ENCODE measurements around the gene JUNB.

Gene JUNB

DNA sequence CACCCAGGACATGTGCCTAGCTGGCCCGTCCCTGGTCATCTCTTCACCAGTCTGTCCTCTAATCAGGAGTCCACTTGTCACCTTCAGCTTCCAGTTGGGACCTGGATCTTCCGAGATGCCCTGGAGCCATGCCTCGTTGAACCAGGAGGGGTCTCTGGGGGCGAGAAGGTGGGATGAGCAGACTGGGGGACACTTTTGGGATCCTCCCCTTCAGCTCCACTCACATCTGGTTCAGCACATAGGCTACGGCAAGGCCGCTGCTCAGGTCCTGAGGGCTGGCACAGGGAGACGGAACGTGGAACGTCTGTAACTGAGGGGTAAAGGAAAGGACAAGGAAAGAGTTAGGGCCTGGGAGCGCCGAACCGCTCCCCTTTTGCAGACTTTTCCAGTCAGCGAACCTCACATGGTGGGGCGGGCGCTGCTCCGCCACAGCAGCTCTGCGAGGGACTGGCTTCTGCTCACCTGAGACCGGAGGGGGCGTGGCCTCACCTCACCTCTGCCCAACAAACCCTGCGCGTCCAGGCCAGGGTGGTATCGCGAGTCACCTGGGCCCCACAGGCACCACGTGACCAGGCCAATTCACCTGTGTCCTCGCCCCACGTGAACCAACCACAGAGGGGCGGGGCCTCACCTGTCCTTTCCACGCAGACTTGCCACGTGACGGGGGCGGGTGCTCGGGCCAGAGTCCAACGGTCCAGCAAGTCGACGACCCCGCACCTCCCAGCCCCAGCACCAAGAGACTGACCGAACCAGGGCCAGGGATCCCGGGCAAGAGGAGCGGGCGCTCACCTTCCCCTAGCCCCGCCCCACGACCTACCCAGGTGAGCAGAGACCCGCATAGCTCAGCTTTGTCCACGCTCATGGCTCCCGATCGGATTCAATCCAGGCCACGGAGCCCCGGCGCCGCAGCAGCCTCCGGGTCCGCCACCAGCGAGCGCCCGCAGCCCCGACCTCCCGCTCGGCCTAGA, 16.4 kb upstream of the JUNB start, which contains the start of gene HOOK2:
Gene HOOK2, minus strand, starts transcription at position 965 of the 968 bp plus-strand sequence. Its CDS starts 103 bp downstream, at position 862.
- DNase-seq, result no peak

DNA sequence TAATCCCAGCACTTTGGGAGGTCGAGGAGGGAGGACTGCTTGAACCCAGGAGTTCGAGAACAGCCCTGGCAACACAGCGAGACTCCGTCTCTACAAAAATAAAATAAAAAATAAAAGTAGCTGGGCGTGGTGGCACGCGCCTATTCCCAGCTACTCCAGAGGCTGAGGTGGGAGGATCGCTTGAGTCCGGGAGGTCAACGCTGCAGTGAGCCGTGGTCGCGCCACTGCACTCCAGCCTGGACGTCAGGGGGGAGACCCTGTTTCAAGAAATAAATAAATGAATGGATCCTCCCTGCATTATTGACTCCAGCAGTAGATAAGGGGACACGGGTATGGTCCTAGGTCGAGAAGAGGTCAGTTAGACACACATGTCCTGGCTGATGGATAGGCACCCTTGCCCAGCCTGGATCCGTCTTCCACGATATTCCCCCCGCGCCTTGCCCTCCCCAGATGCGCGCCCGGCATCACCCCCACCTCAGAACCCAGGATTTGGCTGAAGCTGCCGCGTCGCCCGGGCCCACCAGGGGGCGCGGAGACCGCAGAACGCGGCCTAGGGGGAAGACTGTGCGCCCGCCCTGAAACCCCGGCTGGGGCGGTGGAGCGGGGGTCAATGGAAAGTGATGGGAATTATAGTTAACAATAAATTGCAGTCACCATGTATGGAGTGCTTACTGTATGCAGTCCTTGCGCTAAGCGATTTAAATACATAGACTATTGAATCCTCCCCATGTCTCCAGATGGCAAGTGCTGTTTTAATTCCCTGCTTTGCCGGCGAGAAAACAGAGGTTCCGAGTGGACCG, 13.9 kb upstream of the JUNB start:
- no peak for DNase-seq

GRCh38 chr19:12778017-12778904, 13.0 kb upstream of the JUNB start:
- no peak for DNase-seq

DNA sequence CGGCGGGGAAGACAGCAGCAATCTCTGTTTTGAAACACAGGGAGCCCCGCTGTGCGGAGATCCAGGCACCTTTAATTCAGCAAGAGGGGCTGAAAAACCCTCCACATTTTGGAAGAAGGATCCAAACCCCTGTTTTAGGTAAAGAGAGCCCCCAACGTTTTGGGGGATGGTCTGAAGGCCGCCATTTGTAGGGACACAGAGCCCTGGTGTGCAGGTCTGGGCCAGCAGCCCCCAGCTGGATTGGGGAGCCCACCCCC, 12.5 kb upstream of the JUNB start:
- no peak for DNase-seq

DNA sequence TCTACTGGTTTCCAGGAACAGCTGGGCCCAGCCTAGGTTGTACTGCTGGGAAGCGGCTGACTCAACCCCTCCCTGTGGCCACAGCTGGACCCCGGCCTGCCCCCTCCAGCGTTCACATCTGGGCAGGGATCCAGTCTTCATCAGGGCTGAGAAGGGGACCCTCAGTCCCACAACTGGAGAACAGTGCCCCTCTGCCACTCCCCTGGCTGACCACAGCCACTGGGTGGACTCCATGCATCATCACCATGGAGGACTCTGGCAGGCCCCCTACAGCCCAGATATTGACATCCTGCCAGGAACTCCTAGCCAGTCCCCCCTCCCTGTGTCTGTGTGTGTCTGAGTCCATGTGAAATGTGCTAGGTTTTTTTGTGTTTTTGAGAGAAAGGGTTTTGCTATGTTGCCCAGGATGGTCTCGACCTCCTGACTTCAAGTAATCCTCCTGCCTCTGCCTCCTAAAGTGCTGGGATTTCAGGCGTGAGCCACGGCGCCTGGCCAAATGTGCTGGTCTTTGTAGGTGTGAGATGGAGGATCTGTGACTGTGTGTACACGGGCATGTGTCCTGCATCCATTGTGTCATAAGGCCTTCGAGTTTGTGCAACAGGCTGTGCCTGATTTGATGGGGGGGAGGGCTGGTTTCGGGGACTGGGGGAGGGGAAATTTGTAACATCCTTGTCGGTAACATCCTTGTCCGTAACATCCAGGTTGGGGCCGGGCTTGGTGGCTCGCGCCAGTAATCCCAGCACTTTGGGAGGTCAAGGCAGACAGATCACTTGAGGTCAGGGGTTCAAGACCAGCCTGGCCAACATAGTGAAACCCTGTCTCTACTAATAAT, 11.9 kb upstream of the JUNB start:
- DNase-seq, result no peak

GRCh38 chr19:12782174-12782423, 9.2 kb upstream of the JUNB start:
- no peak for DNase-seq

DNA sequence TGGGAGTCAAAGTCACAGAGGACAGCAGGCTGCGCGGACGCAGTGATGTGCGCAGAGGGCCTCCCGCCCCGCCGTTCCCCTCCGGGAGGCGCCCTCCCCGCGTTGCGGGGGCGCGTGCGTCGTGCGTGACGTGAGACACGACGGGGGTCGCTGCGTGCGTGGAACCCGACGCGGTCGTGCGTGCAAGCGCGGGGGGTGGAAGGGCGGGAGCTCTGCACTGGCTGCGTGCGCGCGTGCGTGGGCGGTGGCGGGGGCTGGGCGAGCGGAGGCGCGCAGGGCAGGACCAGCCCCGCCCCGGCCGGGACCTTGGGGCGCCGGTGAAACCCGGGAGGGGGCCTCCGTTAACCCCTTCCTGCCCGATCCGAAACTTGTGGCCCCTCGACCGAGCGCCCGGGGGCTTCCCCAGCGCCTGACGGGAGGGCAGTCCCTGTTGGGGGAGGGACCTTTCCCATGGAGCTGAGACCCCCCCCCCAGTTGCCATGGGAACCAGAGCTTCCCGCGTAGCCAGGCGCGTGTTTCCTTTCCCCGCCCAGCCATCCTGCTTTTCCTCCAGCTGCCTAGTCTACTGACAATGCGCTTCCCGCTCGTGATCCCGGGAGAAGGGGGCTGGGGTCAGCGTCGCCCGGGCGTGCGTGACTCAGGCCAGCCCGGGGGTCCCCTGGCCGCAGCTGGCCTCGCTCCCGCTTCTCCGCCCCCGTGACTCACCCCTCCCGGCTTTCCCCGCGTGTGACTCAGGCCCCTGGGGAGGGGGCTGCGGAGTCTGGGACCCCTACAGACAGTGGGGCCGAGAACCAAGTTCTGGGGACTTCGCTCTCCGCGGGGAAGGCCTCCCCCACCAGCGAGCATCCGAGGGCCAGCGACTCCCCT, 8.6 kb upstream of the JUNB start:
- no peak for DNase-seq

- no peak for DNase-seq
These were observed 7.9 kb upstream of the JUNB start for GRCh38 chr19:12783291-12783848.

DNA sequence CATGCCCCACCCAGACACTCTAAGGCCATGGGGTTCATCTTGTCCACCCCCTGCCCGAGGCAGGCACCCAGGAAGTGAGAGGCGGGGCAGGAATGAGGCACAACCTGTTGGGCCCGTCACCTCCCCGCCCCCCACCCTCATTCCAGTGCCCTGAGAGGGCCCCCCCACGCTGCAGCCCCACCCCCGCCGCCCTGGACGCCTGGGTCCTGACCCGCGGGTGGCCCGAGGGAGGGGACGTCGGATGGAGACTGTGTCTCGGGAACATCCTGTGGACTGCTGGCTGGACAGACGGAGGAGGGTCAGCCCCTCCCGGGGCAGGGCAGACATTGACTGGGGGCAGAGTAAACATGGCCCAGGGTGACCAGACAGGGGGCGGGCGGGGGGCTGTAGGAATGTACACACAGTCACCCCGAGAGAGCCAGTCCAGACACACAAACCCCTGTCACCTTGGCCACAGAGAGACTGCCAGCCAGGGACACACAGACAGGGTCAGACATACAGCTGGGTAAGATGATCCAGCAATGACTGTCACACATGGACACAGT, 7.4 kb upstream of the JUNB start:
- no peak for DNase-seq

- DNase-seq, result no peak
These were observed 6.9 kb upstream of the JUNB start for GRCh38 chr19:12784394-12784870.

- DNase-seq, result no peak
These were observed 6.3 kb upstream of the JUNB start for GRCh38 chr19:12784871-12785430.

GRCh38 chr19:12785431-12786031, 5.8 kb upstream of the JUNB start:
- no peak for DNase-seq

DNA sequence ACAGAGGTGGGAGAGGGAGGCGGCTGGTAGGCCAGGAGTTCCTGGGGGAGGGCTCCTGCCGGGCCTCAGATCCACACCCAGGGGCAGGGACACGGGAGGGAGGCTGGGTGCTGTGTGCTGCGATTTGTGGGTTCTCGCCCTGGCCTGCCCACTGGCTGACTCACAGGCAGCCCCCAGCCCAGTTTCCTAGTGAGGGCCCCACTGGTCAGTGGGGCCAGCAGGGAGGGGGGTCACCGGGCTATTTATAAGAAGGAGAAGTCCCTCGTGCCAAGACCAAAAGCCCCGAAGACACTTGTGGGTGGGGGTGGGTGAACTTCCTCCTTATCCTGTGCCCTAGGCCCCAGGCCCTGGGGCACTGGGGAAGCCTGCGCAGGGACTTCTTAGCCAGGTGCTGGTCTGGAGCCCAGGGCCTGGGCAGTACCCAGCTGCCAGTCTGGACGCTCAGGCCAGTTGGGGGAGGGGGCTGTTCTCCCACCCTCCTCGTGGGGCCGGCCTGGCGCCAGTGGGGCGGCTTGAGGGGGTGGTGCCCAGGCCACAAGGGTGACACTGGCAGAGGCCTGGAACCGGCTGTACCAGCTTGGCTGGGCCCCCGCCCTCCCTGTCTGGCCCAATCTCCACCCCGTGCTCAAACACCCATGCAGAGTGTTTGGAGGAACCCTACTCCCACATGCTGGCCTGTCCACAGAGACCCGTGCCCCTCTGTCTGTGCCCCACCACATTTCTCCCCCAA, 5.0 kb upstream of the JUNB start:
- DNase-seq, result no peak

- DNase-seq, result no peak
These were observed 4.3 kb upstream of the JUNB start for GRCh38 chr19:12786952-12787351.

DNA sequence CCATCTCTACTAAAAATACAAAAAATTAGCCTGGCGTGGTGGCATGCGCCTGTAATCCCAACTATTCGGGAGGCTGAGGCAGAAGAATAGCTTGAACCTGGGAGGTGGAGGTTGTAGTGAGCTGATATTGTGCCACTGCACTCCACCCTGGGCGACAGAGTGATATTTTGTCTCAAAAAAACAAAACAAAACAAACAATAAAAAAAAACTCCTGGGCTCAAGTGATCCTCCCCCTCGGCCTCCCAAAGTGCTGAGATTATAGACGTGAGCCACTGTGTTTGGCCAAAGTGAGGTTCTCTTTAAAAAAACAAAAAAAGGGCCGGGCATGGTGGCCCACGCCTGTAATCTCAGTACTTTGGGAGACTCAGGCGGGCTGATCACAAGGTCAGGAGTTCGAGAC, 3.8 kb upstream of the JUNB start:
- no peak for DNase-seq

DNA sequence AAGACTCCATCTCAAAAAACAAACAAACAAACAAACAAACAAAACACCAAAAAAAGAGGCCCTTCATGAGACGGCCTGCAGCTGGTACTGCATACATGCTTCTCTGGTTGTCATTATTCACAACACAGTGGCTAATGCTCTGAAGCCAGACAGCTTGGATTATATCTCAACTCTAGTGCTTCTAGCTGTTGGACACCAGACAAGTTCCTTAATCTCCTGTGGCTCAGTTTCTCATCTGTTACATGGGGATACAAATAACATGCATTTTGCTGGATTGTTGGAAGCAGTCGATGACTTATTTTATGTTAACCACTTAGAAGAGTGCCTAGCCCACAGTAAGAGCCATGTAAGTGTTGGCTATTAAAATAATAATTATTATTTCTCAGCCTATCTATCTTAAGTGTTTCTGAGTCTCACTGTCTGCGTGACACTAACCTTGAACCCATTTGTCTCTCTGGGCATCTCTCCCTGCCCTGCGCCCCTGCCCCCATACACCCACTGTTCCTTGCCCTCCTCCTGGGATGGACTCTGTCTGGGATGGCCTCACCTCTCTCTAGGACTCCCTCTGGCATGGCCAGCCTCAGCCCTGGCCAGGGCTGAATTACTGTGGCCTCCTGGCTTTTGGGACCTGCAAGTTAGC, 3.1 kb upstream of the JUNB start:
- DNase-seq, result no peak

DNA sequence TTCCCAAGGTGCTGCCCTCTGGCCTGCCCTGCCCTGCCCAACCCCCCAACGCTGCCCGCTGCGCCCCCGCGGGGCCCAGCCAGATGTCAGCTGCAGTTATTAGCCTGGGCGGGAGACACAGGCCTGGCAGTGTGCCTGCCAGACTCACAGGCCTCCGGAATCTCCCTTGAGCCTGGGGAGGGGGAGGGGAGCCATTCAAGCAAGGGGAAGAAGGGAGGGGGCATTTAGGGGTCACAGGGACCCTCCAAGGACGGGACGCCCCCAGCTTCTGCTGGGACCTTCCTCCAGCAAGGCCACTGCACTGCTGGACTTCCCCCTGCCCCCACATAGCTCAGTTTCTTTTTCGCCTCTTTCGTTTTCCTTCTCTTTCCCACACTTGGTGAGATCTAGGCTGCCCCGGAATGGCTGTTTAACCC, 2.6 kb upstream of the JUNB start:
- no peak for DNase-seq

GRCh38 chr19:12789098-12789903, 2.0 kb upstream of the JUNB start:
- DNase-seq, result no peak

Data from SIG-M5 (cell line).